ENCODE results near the gene MATR3. TPM values are rescaled to one million over a fixed set of nuclear protein-coding genes. Genes with fewer than 3 reads are reported as not detected.

The MATR3 gene
- total RNA-seq, 4 donors from 2014 or later = 115 to 188 (median 156) TPM

- intact Hi-C loops (cut with DNase I; ENCODE audit: low total_unique reads) = no loop called here
- peaks cover 0 to 61% of the 10 kb centered on the region in 2 donors for H3K36me3 ChIP-seq
- peak; percentile 41 to 74 for ATAC-seq
Measured at GRCh38 chr5:139283252-139284166, 10.0 kb upstream of the MATR3 start.

GRCh38 chr5:139284295-139284694 lies 9.2 kb upstream of the MATR3 start:
- in situ Hi-C loops (cut with MboI; ENCODE audit: low sequenced_read_pairs in 4 of 4) (no loop called here), intact Hi-C loops (cut with DNase I; ENCODE audit: low total_unique reads) (no loop called here)
- peaks cover 0 to 53% of the 10 kb centered on the region in 2 donors for H3K36me3 ChIP-seq
- H3K4me3 ChIP-seq = no peak overlapping the region
- no peaks in the 10 kb centered on the region for H3K9me3 ChIP-seq
- TF ChIP-seq POLR2A (IDR thresholded peaks at IDR 0.05) (no peak), CTCF (IDR thresholded peaks at IDR 0.05 in 4 of 5, conservative IDR thresholded peaks at IDR 0.05 in 1 of 5) (no peak)
- no peak for ATAC-seq
- H3K4me1 ChIP-seq = peaks cover 33 to 45% of the 10 kb centered on the region in 2 donors
- no peaks in the 10 kb centered on the region for H3K27me3 ChIP-seq
- DNase-seq = no peak
- peak overlapping the region; percentile 92 to 98 (median 97) for H3K27ac ChIP-seq

More at GRCh38 chr5:139283252-139284166, 10.0 kb upstream of the MATR3 start:
- peaks cover 41 to 50% of the 10 kb centered on the region in 2 donors for H3K4me1 ChIP-seq
- no peak overlapping the region for H3K4me3 ChIP-seq
- H3K27me3 ChIP-seq = no peaks in the 10 kb centered on the region
- H3K27ac ChIP-seq = peak overlapping the region; percentile 92 to 98 (median 97)
- TF ChIP-seq POLR2A (IDR thresholded peaks at IDR 0.05) (no peak), CTCF (IDR thresholded peaks at IDR 0.05 in 4 of 5, conservative IDR thresholded peaks at IDR 0.05 in 1 of 5) (no peak)
- DNase-seq = no peak
- in situ Hi-C loops (cut with MboI; ENCODE audit: low sequenced_read_pairs in 4 of 4) = no loop called here
- no peaks in the 10 kb centered on the region for H3K9me3 ChIP-seq

DNA sequence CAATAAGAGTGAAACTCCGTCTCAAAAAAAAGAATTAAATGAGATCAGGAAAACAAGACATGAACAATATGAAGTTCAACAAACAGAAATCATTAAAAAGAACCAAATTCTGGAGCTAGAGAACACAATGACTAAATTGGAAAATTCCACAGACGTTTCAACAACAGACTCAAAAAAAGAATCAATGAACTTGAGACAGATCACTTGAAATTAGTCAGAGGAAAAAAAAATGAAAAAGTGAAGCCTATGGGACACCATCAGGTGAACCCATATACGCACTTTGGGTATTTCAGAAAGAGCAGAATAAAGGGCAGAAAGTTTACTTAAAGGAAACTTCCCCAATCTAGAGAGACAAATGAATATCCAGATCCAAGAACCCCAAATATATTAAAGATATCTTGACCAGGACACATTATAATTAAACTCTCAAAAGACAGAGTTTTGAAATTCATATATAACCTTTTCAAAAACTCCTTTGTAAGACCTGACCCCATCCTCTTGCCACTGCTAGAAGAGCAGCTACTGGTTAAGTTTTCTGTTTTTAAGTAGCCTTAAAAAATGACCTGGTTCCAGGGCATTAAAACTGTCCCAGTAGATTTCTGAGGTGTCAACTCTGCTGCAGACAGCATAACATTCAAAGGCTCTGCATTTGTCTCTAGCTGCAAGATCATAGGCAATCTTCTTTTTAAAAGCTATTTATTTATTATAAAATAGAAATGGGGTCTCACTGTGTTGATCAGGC lies 7.7 kb upstream of the MATR3 start:
- TF ChIP-seq POLR2A (IDR thresholded peaks at IDR 0.05) = no peak
- no peak overlapping the region for H3K27ac ChIP-seq
- DNase-seq (no peak), ATAC-seq (no peak)
- H3K4me1 ChIP-seq = peaks cover 21 to 32% of the 10 kb centered on the region in 2 donors
- H3K27me3 ChIP-seq = no peaks in the 10 kb centered on the region
- peaks cover 0 to 48% of the 10 kb centered on the region in 2 donors for H3K36me3 ChIP-seq
- no peak overlapping the region for H3K4me3 ChIP-seq
- in situ Hi-C loops (cut with MboI; ENCODE audit: low sequenced_read_pairs in 4 of 4) = no loop called here
- no peaks in the 10 kb centered on the region for H3K9me3 ChIP-seq
- intact Hi-C loops (cut with DNase I; ENCODE audit: low total_unique reads) = no loop called here

GRCh38 chr5:139287890-139288635 lies 5.5 kb upstream of the MATR3 start:
- peak overlapping the region in 1 of 4 donors; percentile 19 for H3K27ac ChIP-seq
- H3K9me3 ChIP-seq = no peaks in the 10 kb centered on the region
- in situ Hi-C loops (cut with MboI; ENCODE audit: low sequenced_read_pairs in 4 of 4) = no loop called here
- peaks cover 7 to 11% of the 10 kb centered on the region in 2 donors for H3K4me1 ChIP-seq
- intact Hi-C loops (cut with DNase I; ENCODE audit: low total_unique reads) = no loop called here
- ATAC-seq (peak in 1 of 2 donors; percentile 19), DNase-seq (no peak)
- H3K4me3 ChIP-seq = no peak overlapping the region
- TF ChIP-seq POLR2A (IDR thresholded peaks at IDR 0.05) (no peak), CTCF (IDR thresholded peaks at IDR 0.05 in 4 of 5, conservative IDR thresholded peaks at IDR 0.05 in 1 of 5) (no peak)
- H3K27me3 ChIP-seq = no peaks in the 10 kb centered on the region
- H3K36me3 ChIP-seq = peaks cover 0 to 41% of the 10 kb centered on the region in 2 donors
